Upper lobe of right lung (tissue), 1 donor: ENCODE measurements around the gene MYH9. TPM values are rescaled to one million over a fixed set of nuclear protein-coding genes. Genes with fewer than 3 reads are reported as not detected.

Experiments
- ATAC-seq: fragments of 200-7000 bp; cut with Tn5 transposase; one replicate; pipeline ENCODE4 v1.9.1; 2020; ENCODE audit warnings: mild to moderate bottlenecking, moderate library complexity
- DNase-seq: peaks from one replicate; pipeline ENCODE4 v3.0.0-alpha.2; 2020
- H3K27ac ChIP-seq: fragments of 200-600 bp; one replicate; pipeline ENCODE4 v1.8.0; 2022
- H3K27me3 ChIP-seq: fragments of 200-600 bp; one replicate; pipeline ENCODE4 v1.8.0; 2022; ENCODE audit warnings: mild to moderate bottlenecking
- H3K36me3 ChIP-seq: fragments of 200-600 bp; one replicate; pipeline ENCODE4 v1.8.0; 2022
- H3K4me1 ChIP-seq: fragments of 200-600 bp; one replicate; pipeline ENCODE4 v1.8.0; 2022
- H3K4me3 ChIP-seq: fragments of 200-600 bp; one replicate; pipeline ENCODE4 v1.8.0; 2022; ENCODE audit warnings: mild to moderate bottlenecking
- H3K9me3 ChIP-seq: fragments of 200-600 bp; one replicate; pipeline ENCODE4 v1.8.0; 2022
- intact Hi-C: fragments of 100-400 bp; cut with DNase I; formaldehyde crosslinking; loops from one replicate; pipeline ENCODE4 v1.11.0; 2022
- total RNA-seq: library from RNA; stranded (reverse); fragmentation: NEBNext Ultra II Directional; extraction: Animal tissue kit (Norgen Biotek cat#: 25700); gene quantifications from one replicate; pipeline ENCODE4 v1.2.1, GENCODE V29; 2021
- TF ChIP-seq, protein P1 (sequence below): fragments of 200-600 bp; IDR thresholded peaks from one replicate; pipeline ENCODE4 v1.8.0; 2022; ENCODE audit warnings: antibody characterized with exemption
- donor health status: DM: no; HTN: yes; CAD: no; lungs with severe emphysema.

Gene MYH9
- total RNA-seq, 1 donor from 2014 or later = 842 TPM

DNA sequence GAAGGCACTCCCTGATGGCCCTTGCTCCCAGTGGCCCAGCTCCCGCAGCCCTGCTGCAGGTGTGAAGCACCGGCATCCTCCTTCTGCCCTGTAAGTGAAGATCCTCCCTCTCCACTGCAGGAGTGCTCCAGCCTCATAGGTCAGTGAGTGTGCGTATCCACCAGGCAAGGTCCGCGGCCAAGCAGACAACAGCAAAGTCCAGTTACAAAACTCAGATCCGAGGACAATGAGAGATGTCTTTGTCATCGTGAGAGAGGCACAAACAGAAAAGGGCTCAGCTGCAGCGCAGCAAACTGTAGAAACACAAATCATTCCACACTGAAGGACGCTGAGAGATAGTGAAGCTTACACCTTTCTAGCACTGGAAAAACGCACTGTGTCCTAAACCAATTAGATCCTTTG, 46.1 kb downstream of the MYH9 start:
- DNase-seq = no peak
- H3K27ac ChIP-seq = no peak overlapping the region
- H3K4me3 ChIP-seq = no peak overlapping the region
- H3K9me3 ChIP-seq = no peaks in the 10 kb centered on the region
- no peak for ATAC-seq
- H3K36me3 ChIP-seq = peaks cover 87% of the 10 kb centered on the region
- TF ChIP-seq, protein P1, sequence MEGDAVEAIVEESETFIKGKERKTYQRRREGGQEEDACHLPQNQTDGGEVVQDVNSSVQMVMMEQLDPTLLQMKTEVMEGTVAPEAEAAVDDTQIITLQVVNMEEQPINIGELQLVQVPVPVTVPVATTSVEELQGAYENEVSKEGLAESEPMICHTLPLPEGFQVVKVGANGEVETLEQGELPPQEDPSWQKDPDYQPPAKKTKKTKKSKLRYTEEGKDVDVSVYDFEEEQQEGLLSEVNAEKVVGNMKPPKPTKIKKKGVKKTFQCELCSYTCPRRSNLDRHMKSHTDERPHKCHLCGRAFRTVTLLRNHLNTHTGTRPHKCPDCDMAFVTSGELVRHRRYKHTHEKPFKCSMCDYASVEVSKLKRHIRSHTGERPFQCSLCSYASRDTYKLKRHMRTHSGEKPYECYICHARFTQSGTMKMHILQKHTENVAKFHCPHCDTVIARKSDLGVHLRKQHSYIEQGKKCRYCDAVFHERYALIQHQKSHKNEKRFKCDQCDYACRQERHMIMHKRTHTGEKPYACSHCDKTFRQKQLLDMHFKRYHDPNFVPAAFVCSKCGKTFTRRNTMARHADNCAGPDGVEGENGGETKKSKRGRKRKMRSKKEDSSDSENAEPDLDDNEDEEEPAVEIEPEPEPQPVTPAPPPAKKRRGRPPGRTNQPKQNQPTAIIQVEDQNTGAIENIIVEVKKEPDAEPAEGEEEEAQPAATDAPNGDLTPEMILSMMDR = no peak
- H3K4me1 ChIP-seq = peaks cover 82% of the 10 kb centered on the region
- intact Hi-C loops = no loop called here
- no peaks in the 10 kb centered on the region for H3K27me3 ChIP-seq

DNA sequence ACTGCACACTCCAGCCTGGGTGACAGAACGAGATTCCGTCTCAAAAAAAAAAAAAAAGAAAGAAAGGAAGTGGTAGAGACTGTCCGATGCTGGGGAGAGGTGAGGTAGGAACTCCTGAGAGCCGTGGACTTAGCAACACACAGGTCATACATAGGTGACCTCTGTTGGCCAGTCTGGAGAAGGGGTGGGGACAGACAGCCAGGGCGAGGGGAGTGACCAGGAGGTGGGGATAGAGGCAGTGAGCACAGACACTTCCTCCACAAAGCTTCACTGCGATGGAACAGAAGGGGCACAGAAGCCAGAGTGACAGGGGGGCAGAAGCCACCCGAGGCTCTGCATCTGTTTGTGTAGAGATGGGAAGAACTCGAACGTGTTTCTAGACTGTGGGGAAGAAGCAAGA, 47.1 kb downstream of the MYH9 start:
- ATAC-seq (no peak), DNase-seq (no peak)
- Histone ChIP-seq H3K4me1 (peaks cover 83% of the 10 kb centered on the region), H3K36me3 (peaks cover 86% of the 10 kb centered on the region), H3K9me3 (no peaks in the 10 kb centered on the region), H3K27me3 (no peaks in the 10 kb centered on the region), H3K4me3 (no peak overlapping the region), H3K27ac (no peak overlapping the region)
- intact Hi-C loops = no loop called here
- TF ChIP-seq, protein P1 = no peak

DNA sequence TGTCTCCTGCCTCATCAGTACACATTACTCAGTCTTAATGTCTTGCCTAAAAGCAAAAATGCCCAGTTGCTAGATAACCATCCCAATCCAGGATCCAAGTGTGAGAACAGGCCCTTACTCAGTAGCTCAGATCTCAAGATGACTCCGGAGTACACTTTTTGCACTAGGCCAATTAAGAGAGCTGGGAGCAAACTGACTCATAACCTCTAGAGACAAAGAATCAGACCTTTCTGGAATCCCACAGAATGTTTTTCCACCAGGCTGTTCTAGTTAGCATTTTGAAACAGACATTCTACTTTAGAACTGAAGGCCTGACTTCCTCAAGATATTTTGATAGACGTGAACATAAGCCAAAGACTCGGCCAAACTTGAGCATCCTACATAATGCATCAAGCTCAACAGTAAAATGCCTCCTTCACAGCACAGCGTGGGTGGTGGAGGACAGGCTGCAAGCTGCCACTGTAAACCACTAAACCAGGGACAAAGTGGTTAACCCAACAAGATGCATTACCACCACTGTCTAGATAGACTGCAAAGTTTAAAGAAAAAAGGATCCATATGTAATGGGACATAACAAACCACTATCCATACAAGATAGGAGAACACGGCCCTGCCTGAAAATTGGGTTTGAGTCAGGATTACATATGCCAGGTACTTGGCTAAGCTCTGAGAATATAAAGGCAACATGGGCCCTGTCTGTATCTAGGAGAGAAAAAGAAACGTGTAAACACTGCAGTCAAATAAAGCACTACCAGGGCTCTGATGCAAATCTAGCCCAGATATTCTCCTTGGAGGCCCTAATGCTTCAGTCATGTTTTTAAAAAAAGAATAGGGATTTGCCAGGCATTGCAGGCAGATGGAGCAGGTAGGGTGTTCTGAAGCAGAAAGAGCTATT, 48.3 kb downstream of the MYH9 start:
- DNase-seq (no peak), ATAC-seq (no peak)
- H3K4me1 ChIP-seq = peaks cover 83% of the 10 kb centered on the region
- no peaks in the 10 kb centered on the region for H3K9me3 ChIP-seq
- no peak overlapping the region for H3K27ac ChIP-seq
- H3K36me3 ChIP-seq = peaks cover 92% of the 10 kb centered on the region
- H3K4me3 ChIP-seq = no peak overlapping the region
- intact Hi-C loops = loop anchor here (10.0 kb wide), 1 partner anchor 45 kb away; the partner anchor contains the start of gene MYH9
- TF ChIP-seq, protein P1 = no peak
- H3K27me3 ChIP-seq = no peaks in the 10 kb centered on the region

DNA sequence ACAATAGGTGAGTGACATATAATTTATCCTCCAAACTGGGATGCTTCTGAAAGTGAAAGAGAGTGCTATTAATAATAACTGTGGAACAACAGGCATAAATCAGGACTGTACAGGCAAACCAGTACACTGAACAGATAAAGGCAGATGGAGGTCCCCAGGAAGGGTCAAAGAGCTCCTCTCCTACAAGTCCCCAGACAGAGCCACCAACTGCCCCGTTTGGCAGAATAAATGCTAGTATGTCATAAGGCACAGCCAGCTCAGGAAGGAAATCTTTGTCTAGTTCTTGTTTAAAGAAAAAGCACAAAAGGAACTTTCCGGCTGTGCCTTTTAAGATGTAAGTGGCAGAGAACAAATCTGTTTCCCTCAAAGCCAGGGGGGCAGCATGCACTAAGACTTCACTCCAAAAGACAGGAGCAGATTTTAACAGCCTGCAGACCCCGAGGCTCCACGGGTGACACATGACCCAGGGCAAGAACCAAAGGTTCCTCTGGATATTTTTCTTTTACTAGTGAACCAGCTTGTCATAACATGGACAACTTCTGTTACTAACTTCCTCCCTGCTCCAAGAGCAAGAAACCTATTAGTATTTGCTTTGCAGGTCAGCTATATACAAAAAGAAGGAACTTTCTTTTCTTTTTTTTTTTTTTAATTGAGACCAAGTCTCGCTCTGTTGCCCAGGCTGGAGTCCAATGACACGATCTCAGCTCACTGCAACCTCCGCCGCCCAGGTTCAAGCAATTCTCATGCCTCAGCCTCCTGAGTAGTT, 50.2 kb downstream of the MYH9 start:
- H3K4me1 ChIP-seq = peaks cover 83% of the 10 kb centered on the region
- intact Hi-C loops = loop anchor here (10.0 kb wide), 1 partner anchor 47 kb away; the partner anchor contains the start of gene MYH9

More for the DNA sequence above, 50.2 kb downstream of the MYH9 start:
- Histone ChIP-seq H3K36me3 (peaks cover 95% of the 10 kb centered on the region), H3K4me3 (no peak overlapping the region), H3K27me3 (no peaks in the 10 kb centered on the region), H3K9me3 (no peaks in the 10 kb centered on the region), H3K27ac (peak overlapping the region; percentile 91)
- ATAC-seq (no peak), DNase-seq (no peak)
- TF ChIP-seq, protein P1 = no peak
